H54 (cell line): ENCODE measurements around the gene TTC9B.
"Not testable (repeated sequence)": the region's sequence is repeated elsewhere in the genome, so short reads cannot be mapped to it uniquely, and the experiment has no call there.

ENCODE experiments used
- DNase-seq: peaks from one replicate; pipeline ENCODE4 v3.0.0; 2011; ENCODE audit warnings: low spot score, mixed read lengths; ENCODE audit not compliant: insufficient read length
- FAIRE-seq: peaks from 3 replicates; lab custom pipeline; 2011; peaks lifted over from hg19 to GRCh38; lab: Jason Lieb, UNC
- POLR2A ChIP-seq: IDR thresholded peaks from 2 replicates; pipeline ENCODE4 v1.6.1; 2011; ENCODE audit warnings: low read depth, mild to moderate bottlenecking, low read length

The TTC9B gene

DNA sequence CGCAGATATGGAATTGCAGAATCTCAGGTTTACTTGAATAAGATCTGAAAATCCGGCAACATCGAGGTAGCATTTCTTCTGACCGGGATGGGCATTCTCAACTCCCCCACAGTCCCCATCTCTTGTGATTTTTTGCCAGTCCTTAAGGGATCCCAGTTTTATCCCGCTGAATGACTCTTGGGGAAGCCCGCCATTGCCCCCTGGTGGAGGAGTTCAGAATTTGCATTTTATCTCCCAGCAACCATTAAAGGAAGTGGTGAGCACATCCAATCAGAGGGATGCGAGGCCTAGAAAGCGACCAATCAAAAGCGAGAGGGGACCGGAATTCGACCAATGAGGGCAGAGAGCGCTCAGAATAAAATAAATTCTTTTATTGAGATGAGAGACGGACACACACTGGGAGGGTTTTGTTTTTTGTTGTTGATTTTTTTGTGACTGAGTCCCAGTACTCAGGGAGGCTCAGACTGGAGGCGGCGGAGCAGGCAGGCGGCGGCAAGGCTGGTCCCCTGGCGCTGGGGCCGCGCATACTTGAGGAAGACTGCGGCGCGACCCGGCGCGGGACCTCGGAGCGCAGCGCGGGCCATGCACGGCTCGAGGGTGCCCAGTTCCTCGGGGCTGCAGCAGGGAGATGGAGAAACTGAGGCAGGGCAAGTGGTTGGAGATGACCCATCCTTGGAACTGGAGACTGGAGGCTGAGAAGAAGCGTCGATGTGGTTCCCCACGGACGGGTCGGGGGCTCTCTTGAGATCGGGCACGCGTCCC, 3.9 kb upstream of the TTC9B start:
- no peak for TF ChIP-seq POLR2A
- FAIRE-seq (peak; percentile 45), DNase-seq (peak; percentile 100)

DNA sequence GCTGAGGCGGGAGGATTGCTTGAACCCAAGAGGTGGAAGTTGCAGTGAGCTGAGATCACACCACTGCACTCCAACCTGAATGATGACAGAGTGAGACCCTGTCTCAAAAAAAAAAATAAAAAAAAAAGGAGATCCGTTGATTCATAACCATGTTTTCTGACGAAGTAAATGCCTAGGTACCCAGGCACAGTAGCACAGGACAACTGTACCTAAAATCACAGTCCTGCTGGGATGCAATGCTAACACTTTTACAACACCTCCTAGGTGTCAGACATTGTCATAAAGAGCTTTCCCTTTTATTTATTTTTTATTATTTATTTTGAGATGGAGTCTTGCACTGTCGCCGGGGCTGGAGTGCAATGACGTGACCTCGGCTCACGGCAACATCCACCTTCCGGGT, 2.5 kb upstream of the TTC9B start:
- DNase-seq (no peak), FAIRE-seq (no peak)
- no peak for TF ChIP-seq POLR2A

- no peak for TF ChIP-seq POLR2A
- FAIRE-seq (peak; percentile 84), DNase-seq (peak; percentile 99)
Observed at GRCh38 chr19:40219721-40220276, 1.6 kb upstream of the TTC9B start.

GRCh38 chr19:40219029-40219428, 845 bp upstream of the TTC9B start:
- not testable (repeated sequence) for DNase-seq, FAIRE-seq

DNA sequence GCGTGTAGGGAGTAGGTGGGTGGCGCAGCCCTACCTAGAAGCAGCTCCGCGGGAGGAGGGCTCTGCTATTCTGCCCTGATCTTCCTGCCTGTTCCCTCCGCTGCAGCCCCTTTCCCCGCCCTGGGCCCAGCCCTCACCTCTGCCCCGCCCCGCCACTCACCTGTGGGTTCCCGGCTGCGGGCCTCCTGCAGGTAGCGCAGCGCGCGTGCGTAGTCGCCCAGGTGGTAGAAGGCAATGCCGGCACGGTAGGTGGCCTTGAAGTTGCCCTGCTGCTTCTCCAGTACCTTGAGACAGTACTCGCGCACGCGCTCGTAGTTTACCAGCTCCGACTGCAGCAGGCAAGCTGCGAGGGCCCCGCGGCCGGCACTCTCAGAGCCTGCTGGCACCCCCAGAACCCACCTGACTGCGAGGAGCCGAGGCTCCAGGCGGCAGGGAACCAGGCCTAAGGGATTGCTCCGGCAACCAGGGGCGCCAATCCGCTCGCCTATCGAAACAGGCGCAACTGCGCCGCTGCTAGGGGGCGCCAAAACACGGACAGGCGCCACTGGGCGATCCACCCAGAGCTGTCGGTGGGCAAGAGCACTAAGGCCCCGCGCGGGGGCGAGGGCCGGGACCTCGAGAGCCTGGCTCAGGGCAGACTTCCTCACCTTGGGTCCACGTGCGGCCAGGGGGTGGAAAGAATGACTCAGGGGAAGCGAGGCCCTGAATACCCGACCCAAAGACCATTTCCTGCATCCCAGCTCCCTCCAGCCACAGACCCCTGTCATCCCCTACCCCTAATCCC, 965 bp downstream of the TTC9B start:
- FAIRE-seq (no peak), DNase-seq (no peak)
- TF ChIP-seq POLR2A: 0 out of 2 replicates have a peak, but pooled peaks have one; percentile 0

GRCh38 chr19:40216777-40217026, 1.5 kb downstream of the TTC9B start:
- FAIRE-seq (no peak), DNase-seq (no peak)
- TF ChIP-seq POLR2A: peak; percentile 9; the same call in 1 of the 2 replicates

- FAIRE-seq (no peak), DNase-seq (no peak)
- no peak for TF ChIP-seq POLR2A
Observed at GRCh38 chr19:40216013-40216776, 2.0 kb downstream of the TTC9B start.

DNA sequence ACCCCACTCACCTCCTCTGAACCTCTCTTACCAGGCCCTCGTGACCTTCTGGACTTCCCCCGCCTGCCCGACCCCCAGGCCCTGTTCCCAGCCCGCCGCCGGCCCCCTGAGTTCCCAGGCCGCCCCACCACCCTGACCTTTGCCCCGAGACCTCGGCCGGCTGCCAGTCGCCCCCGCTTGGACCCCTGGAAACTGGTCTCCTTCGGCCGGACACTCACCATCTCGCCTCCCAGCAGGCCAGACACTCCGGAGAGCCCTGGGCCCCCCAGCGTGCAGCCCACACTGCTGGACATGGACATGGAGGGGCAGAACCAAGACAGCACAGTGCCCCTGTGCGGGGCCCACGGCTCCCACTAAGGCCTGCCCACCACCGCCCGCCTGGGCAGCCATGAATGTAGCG, 3.2 kb downstream of the TTC9B start:
- DNase-seq (no peak), FAIRE-seq (no peak)

GRCh38 chr19:40213882-40214570, 4.2 kb downstream of the TTC9B start:
- no peak for TF ChIP-seq POLR2A
- no peak for DNase-seq
- FAIRE-seq: no peak

More for the DNA sequence above, 3.2 kb downstream of the TTC9B start:
- no peak for TF ChIP-seq POLR2A

GRCh38 chr19:40213251-40213829, 4.8 kb downstream of the TTC9B start:
- DNase-seq (no peak), FAIRE-seq (no peak)
- TF ChIP-seq POLR2A: no peak

DNA sequence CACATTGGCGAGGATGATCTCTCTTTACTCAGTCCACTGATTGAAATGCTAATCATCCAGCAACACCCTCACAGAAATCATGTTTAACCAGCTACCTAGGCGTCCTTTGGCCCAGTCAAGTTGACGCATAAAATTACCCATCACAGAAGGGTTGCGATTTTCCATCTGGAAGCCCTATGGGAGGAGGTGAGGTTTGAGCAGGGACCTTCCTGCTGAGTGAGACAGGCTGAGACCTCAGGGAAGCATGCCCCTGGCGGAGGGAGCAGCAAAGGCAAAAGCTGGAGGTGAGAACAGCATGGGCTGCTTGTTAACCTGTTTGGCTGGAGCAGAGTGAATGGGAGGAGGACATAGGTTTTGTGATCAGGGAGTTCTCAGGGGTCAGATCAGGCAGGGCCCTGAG, 7.3 kb downstream of the TTC9B start:
- DNase-seq (no peak), FAIRE-seq (no peak)
- no peak for TF ChIP-seq POLR2A

GRCh38 chr19:40208602-40209001, 9.6 kb downstream of the TTC9B start:
- TF ChIP-seq POLR2A: no peak
- FAIRE-seq (no peak), DNase-seq (no peak)

DNA sequence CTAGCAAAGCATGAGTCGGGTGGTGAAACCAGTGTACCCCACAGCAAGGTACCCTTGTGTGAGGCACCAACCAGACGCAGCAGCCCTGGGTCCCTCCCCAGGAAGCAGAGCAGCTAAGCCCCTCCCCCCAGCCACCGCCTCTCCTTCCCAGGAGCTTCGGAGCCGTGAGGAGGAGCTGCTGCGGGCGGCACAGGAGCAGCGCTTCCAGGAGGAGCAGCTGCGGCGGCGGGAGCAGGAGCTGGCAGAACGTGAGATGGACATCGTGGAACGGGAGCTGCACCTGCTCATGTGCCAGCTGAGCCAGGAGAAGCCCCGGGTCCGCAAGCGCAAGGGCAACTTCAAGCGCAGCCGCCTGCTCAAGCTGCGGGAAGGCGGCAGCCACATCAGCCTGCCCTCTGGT, 12.4 kb downstream of the TTC9B start:
- FAIRE-seq (no peak), DNase-seq (no peak)
- no peak for TF ChIP-seq POLR2A
